ENCODE measurements around the gene RAB1B. TPM values are rescaled to one million over a fixed set of nuclear protein-coding genes. Genes with fewer than 3 reads are reported as not detected.
"Not testable (repeated sequence)": the region's sequence is repeated elsewhere in the genome, so short reads cannot be mapped to it uniquely, and the experiment has no call there.

The RAB1B gene
- total RNA-seq, 4 donors from 2014 or later = 96.0 to 194 (median 130) TPM

- Histone ChIP-seq H3K27ac (peak overlapping the region; percentile 72 to 84 (median 80)), H3K36me3 (no peaks in the 10 kb centered on the region), H3K4me1 (peaks cover 9 to 10% of the 10 kb centered on the region in 2 donors), H3K27me3 (peaks cover 5 to 14% (median 12%) of the 10 kb centered on the region in 3 donors), H3K9me3 (no peaks in the 10 kb centered on the region), H3K4me3 (peak overlapping the region; percentile 44 to 68 (median 50))
- intact Hi-C loops (cut with DNase I; ENCODE audit: low total_unique reads) (no loop called here), in situ Hi-C loops (cut with MboI; ENCODE audit: low sequenced_read_pairs in 4 of 4) (no loop called here)
- no peak for TF ChIP-seq CTCF (IDR thresholded peaks at IDR 0.05 in 4 of 5, conservative IDR thresholded peaks at IDR 0.05 in 1 of 5)
- TF ChIP-seq POLR2A (IDR thresholded peaks at IDR 0.05) = no peak
- DNase-seq = no peak
- no peak for ATAC-seq
Observed at GRCh38 chr11:66317322-66317722, 48.9 kb downstream of the RAB1B start.

GRCh38 chr11:66317723-66318599 is 49.5 kb downstream of the RAB1B start:
- H3K27ac ChIP-seq = peak overlapping the region; percentile 72 to 84 (median 80)
- no peaks in the 10 kb centered on the region for H3K36me3 ChIP-seq
- in situ Hi-C loops (cut with MboI; ENCODE audit: low sequenced_read_pairs in 4 of 4) (no loop called here), intact Hi-C loops (cut with DNase I; ENCODE audit: low total_unique reads) (no loop called here)
- TF ChIP-seq POLR2A (IDR thresholded peaks at IDR 0.05) = no peak
- H3K9me3 ChIP-seq = no peaks in the 10 kb centered on the region
- peaks cover 5 to 14% (median 12%) of the 10 kb centered on the region in 3 donors for H3K27me3 ChIP-seq
- H3K4me3 ChIP-seq = no peak overlapping the region
- peak; percentile 57 to 63 for ATAC-seq
- peaks cover 9 to 11% of the 10 kb centered on the region in 2 donors for H3K4me1 ChIP-seq
- peak; percentile 49 to 67 for DNase-seq

- TF ChIP-seq CTCF (IDR thresholded peaks at IDR 0.05 in 4 of 5, conservative IDR thresholded peaks at IDR 0.05 in 1 of 5) (no peak), POLR2A (IDR thresholded peaks at IDR 0.05) (no peak)
- peaks cover 5 to 14% (median 12%) of the 10 kb centered on the region in 3 donors for H3K27me3 ChIP-seq
- peak overlapping the region; percentile 72 to 84 (median 80) for H3K27ac ChIP-seq
- DNase-seq (no peak), ATAC-seq (no peak)
- in situ Hi-C loops (cut with MboI; ENCODE audit: low sequenced_read_pairs in 4 of 4) = no loop called here
- H3K36me3 ChIP-seq = no peaks in the 10 kb centered on the region
- H3K4me3 ChIP-seq = no peak overlapping the region
- H3K4me1 ChIP-seq = peaks cover 9 to 11% of the 10 kb centered on the region in 2 donors
- intact Hi-C loops (cut with DNase I; ENCODE audit: low total_unique reads) = no loop called here
- H3K9me3 ChIP-seq = no peaks in the 10 kb centered on the region
Observed at GRCh38 chr11:66318600-66318970, 50.1 kb downstream of the RAB1B start.

GRCh38 chr11:66320289-66320688 is 51.9 kb downstream of the RAB1B start:
- ATAC-seq; H3K36me3 ChIP-seq; H3K9me3 ChIP-seq; intact Hi-C loops (cut with DNase I; ENCODE audit: low total_unique reads); in situ Hi-C loops (cut with MboI; ENCODE audit: low sequenced_read_pairs in 4 of 4); H3K27ac ChIP-seq; H3K4me3 ChIP-seq; DNase-seq: not testable (repeated sequence)
- peaks cover 5 to 12% (median 10%) of the 10 kb centered on the region in 3 donors for H3K27me3 ChIP-seq
- peaks cover 9 to 11% of the 10 kb centered on the region in 2 donors for H3K4me1 ChIP-seq

GRCh38 chr11:66320748-66321147 is 52.3 kb downstream of the RAB1B start:
- H3K27me3 ChIP-seq; H3K4me3 ChIP-seq; H3K9me3 ChIP-seq; H3K27ac ChIP-seq; in situ Hi-C loops (cut with MboI; ENCODE audit: low sequenced_read_pairs in 4 of 4); H3K36me3 ChIP-seq; DNase-seq; intact Hi-C loops (cut with DNase I; ENCODE audit: low total_unique reads); ATAC-seq: not testable (repeated sequence)
- peaks cover 9 to 11% of the 10 kb centered on the region in 2 donors for H3K4me1 ChIP-seq

GRCh38 chr11:66321606-66322005 is 53.2 kb downstream of the RAB1B start:
- Histone ChIP-seq H3K4me1 (peaks cover 9 to 12% of the 10 kb centered on the region in 2 donors), H3K4me3 (no peak overlapping the region), H3K27ac (peak overlapping the region in 1 of 4 donors; percentile 18), H3K9me3 (no peaks in the 10 kb centered on the region), H3K27me3 (peaks cover 0 to 1% (median 0%) of the 10 kb centered on the region in 3 donors), H3K36me3 (no peaks in the 10 kb centered on the region)
- intact Hi-C loops (cut with DNase I; ENCODE audit: low total_unique reads) (no loop called here), in situ Hi-C loops (cut with MboI; ENCODE audit: low sequenced_read_pairs in 4 of 4) (no loop called here)
- ATAC-seq (peak in 1 of 2 donors; percentile 6), DNase-seq (peak in 1 of 2 donors; percentile 51)
- TF ChIP-seq POLR2A (IDR thresholded peaks at IDR 0.05) (no peak), CTCF (IDR thresholded peaks at IDR 0.05 in 4 of 5, conservative IDR thresholded peaks at IDR 0.05 in 1 of 5) (no peak)
